ENCODE measurements around the gene PCYOX1L.

The PCYOX1L gene

GRCh38 chr5:149360272-149360671, 2.4 kb downstream of the PCYOX1L start:
- H3K27me3 ChIP-seq = no peaks in the 10 kb centered on the region
- H3K9me3 ChIP-seq = no peaks in the 10 kb centered on the region
- peaks cover 40 to 56% of the 10 kb centered on the region in 2 experiments for H3K4me1 ChIP-seq (ENCODE audit: control insufficient read depth in 1 of 2, insufficient read depth in 1 of 2, low read depth in 1 of 2, low read length in 1 of 2)
- no peak overlapping the region for H3K4me3 ChIP-seq (ENCODE audit: low read depth in 1 of 2, low read length in 1 of 2)
- peaks cover 5% of the 10 kb centered on the region for H3K36me3 ChIP-seq
- H3K27ac ChIP-seq = peak overlapping the region; percentile 68
- TF ChIP-seq, protein P1, sequence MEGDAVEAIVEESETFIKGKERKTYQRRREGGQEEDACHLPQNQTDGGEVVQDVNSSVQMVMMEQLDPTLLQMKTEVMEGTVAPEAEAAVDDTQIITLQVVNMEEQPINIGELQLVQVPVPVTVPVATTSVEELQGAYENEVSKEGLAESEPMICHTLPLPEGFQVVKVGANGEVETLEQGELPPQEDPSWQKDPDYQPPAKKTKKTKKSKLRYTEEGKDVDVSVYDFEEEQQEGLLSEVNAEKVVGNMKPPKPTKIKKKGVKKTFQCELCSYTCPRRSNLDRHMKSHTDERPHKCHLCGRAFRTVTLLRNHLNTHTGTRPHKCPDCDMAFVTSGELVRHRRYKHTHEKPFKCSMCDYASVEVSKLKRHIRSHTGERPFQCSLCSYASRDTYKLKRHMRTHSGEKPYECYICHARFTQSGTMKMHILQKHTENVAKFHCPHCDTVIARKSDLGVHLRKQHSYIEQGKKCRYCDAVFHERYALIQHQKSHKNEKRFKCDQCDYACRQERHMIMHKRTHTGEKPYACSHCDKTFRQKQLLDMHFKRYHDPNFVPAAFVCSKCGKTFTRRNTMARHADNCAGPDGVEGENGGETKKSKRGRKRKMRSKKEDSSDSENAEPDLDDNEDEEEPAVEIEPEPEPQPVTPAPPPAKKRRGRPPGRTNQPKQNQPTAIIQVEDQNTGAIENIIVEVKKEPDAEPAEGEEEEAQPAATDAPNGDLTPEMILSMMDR (IDR thresholded peaks at IDR 0.05) = no peak

GRCh38 chr5:149362541-149362940, 4.7 kb downstream of the PCYOX1L start:
- TF ChIP-seq, protein P1 (IDR thresholded peaks at IDR 0.05) = no peak
- Histone ChIP-seq H3K4me3 (ENCODE audit: low read depth in 1 of 2, low read length in 1 of 2) (no peak overlapping the region), H3K36me3 (no peaks in the 10 kb centered on the region), H3K27ac (no peak overlapping the region), H3K9me3 (no peaks in the 10 kb centered on the region), H3K27me3 (no peaks in the 10 kb centered on the region), H3K4me1 (ENCODE audit: control insufficient read depth in 1 of 2, insufficient read depth in 1 of 2, low read depth in 1 of 2, low read length in 1 of 2) (peaks cover 41 to 57% of the 10 kb centered on the region in 2 experiments)

DNA sequence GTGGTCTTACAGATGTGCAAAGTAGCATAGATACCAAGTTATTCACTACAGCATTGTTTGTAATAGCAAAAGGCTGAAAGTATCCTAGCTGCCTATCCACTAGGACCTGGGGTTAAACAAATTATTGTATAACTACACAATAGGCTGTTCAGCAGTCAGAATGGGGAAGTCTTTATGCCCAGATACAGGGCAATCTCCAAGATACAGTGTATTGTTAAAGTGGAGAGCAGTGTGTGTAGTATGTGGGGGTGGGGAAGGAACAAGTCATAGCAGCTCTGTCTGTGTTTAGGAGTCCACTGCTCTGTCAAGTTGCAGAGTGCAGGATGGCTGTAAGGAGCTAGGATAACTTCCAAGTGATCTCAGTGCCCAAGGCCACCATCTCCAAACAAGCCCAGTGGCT, 5.5 kb downstream of the PCYOX1L start:
- Histone ChIP-seq H3K27ac (no peak overlapping the region), H3K36me3 (no peaks in the 10 kb centered on the region), H3K27me3 (no peaks in the 10 kb centered on the region), H3K4me1 (ENCODE audit: control insufficient read depth in 1 of 2, insufficient read depth in 1 of 2, low read depth in 1 of 2, low read length in 1 of 2) (peaks cover 37 to 54% of the 10 kb centered on the region in 2 experiments), H3K9me3 (no peaks in the 10 kb centered on the region), H3K4me3 (ENCODE audit: low read depth in 1 of 2, low read length in 1 of 2) (no peak overlapping the region)
- TF ChIP-seq, protein P1 (IDR thresholded peaks at IDR 0.05) = no peak

- TF ChIP-seq, protein P1 (IDR thresholded peaks at IDR 0.05) = no peak
- Histone ChIP-seq H3K27ac (no peak overlapping the region), H3K4me1 (ENCODE audit: control insufficient read depth in 1 of 2, insufficient read depth in 1 of 2, low read depth in 1 of 2, low read length in 1 of 2) (peaks cover 32 to 48% of the 10 kb centered on the region in 2 experiments), H3K27me3 (no peaks in the 10 kb centered on the region), H3K36me3 (no peaks in the 10 kb centered on the region), H3K9me3 (no peaks in the 10 kb centered on the region), H3K4me3 (ENCODE audit: low read depth in 1 of 2, low read length in 1 of 2) (no peak overlapping the region)
These were observed 6.1 kb downstream of the PCYOX1L start for GRCh38 chr5:149363936-149364335.

DNA sequence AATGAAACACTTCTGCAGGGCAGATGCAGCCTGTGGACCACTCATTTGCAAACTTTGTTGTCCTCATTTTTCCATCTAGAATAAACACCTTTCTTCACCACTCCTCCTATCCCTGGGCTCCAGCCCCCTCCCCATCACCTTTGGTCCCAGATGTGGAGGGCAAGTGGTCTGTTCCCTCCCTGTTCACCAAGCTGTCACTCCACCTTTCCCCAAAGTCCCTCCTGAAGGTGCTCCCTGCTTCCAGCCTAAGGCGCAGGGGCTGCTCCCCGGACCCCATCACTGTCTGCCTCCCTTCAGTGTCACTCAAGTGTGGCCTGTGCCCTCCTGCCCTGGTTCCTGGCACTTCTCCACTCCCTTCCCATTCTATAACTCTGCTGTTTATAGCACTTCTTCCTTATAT, 6.9 kb downstream of the PCYOX1L start:
- Histone ChIP-seq H3K4me1 (ENCODE audit: control insufficient read depth in 1 of 2, insufficient read depth in 1 of 2, low read depth in 1 of 2, low read length in 1 of 2) (peaks cover 24 to 40% of the 10 kb centered on the region in 2 experiments), H3K27ac (no peak overlapping the region), H3K4me3 (ENCODE audit: low read depth in 1 of 2, low read length in 1 of 2) (no peak overlapping the region), H3K9me3 (no peaks in the 10 kb centered on the region), H3K27me3 (no peaks in the 10 kb centered on the region), H3K36me3 (no peaks in the 10 kb centered on the region)
- TF ChIP-seq, protein P1 (IDR thresholded peaks at IDR 0.05) = no peak

DNA sequence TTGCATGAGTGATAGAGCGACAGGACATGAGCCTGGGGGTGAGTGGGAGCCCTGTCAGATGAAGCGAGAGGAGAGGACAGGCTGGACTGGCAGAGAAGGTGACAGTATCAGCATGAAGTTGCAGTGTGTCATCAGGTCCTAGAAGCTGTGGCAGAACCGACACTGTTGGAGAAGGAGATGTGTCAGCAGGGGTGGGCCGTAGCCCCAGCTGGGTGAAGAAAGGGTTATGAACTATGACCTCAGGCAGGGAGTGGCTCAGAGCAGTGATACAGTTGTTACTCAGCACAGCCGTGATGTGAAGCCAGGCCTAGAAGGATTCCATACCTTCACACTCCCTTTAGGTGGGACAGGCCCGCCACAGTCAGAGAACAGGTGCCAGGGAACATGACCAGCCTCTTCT, 7.6 kb downstream of the PCYOX1L start:
- peaks cover 17 to 33% of the 10 kb centered on the region in 2 experiments for H3K4me1 ChIP-seq (ENCODE audit: control insufficient read depth in 1 of 2, insufficient read depth in 1 of 2, low read depth in 1 of 2, low read length in 1 of 2)

More for the DNA sequence above, 7.6 kb downstream of the PCYOX1L start:
- Histone ChIP-seq H3K9me3 (no peaks in the 10 kb centered on the region), H3K36me3 (no peaks in the 10 kb centered on the region), H3K27me3 (no peaks in the 10 kb centered on the region), H3K4me3 (ENCODE audit: low read depth in 1 of 2, low read length in 1 of 2) (no peak overlapping the region), H3K27ac (no peak overlapping the region)
- TF ChIP-seq, protein P1 (IDR thresholded peaks at IDR 0.05) = no peak

Data from neutrophil (primary cell).